DOHH2 (cell line): ENCODE measurements around the gene PAX7.

Experiments used
- EZH2phosphoT487 ChIP-seq: fragments of 200-600 bp; sonication (generic); IDR thresholded peaks from 2 replicates; pipeline ENCODE4 v1.6.1; 2017; ENCODE audit warnings: borderline replicate concordance, mild to moderate bottlenecking, antibody characterized with exemption, low read length, moderate library complexity, mixed read lengths
- TF ChIP-seq, protein P1 (sequence below): fragments of 200-600 bp; sonication (generic); IDR thresholded peaks from one replicate; pipeline ENCODE4 v1.5.1; 2014; ENCODE audit warnings: antibody characterized with exemption, mild to moderate bottlenecking, low read depth, low read length; ENCODE audit not compliant: poor library complexity, severe bottlenecking

DNA sequence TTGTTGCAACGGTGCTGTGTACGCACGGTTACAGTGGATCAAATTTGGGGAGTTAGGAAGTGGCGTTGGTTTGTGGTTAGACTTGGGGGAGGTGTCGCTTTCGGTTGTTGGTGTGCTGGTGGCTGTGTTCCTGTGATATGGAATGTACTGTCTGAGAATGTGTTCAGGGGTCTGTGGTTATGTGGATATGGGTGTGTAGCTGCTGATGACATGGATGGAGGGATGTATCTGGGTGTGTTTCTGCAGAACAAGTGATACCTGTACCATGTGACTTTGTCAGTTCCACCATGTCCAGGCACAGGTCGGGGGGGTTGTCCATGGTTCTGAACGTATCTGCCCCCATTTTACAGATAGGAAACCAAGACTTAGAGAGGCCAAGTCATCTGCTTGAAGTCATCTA lies 22.7 kb downstream of the PAX7 start:
- TF ChIP-seq, protein P1, sequence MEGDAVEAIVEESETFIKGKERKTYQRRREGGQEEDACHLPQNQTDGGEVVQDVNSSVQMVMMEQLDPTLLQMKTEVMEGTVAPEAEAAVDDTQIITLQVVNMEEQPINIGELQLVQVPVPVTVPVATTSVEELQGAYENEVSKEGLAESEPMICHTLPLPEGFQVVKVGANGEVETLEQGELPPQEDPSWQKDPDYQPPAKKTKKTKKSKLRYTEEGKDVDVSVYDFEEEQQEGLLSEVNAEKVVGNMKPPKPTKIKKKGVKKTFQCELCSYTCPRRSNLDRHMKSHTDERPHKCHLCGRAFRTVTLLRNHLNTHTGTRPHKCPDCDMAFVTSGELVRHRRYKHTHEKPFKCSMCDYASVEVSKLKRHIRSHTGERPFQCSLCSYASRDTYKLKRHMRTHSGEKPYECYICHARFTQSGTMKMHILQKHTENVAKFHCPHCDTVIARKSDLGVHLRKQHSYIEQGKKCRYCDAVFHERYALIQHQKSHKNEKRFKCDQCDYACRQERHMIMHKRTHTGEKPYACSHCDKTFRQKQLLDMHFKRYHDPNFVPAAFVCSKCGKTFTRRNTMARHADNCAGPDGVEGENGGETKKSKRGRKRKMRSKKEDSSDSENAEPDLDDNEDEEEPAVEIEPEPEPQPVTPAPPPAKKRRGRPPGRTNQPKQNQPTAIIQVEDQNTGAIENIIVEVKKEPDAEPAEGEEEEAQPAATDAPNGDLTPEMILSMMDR: no peak
- no peak for TF ChIP-seq EZH2phosphoT487
